NCI-H2029 (cell line): ENCODE results near the gene NKD2.
"Not testable (repeated sequence)": the region's sequence is repeated elsewhere in the genome, so short reads cannot be mapped to it uniquely, and the experiment has no call there.

Source experiments
- DNase-seq: peaks from one replicate; lab custom pipeline; 2025; lab: John Stamatoyannopoulos, UW

Gene NKD2

DNA sequence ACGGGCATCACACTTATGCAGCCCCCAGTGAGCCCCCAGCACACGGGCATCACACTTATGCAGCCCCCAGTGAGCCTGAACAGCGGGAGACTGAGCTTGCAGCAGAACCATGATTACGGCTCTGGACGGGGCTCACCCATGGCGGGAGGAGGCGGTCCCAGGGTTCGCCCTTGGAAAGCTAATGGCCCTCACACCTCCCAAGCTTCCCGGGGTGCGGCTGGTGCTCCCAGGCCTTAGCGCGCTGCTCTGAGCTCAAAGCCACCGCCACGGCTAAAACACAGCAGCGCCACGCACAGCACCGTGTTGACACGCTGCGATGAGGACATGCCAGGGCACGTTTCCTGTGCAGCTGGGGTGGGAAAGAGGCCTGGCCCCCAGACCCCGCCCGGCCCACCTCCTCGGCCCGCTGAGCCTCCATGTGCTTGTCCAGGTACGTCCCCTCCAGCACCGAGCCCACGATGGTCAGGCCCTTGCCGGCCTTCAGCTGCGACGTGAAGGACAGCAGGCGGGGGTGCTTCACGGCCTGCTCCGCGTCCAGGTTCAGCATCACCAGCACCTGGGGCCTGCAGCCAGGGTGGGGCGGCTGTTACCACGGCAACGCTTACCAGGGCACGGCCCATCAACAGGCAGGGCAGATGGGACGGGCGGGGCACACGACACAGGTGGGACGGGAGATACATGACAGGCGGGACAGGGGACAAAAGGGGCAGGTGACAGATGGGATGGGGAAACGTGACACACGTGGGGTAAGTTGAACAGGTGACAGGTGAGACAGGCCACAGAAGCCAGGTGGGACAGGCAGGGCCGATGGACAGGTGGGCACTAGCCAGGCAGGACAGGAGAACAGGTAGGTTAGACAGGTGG lies 64.9 kb downstream of the NKD2 start:
- no peak for DNase-seq

DNA sequence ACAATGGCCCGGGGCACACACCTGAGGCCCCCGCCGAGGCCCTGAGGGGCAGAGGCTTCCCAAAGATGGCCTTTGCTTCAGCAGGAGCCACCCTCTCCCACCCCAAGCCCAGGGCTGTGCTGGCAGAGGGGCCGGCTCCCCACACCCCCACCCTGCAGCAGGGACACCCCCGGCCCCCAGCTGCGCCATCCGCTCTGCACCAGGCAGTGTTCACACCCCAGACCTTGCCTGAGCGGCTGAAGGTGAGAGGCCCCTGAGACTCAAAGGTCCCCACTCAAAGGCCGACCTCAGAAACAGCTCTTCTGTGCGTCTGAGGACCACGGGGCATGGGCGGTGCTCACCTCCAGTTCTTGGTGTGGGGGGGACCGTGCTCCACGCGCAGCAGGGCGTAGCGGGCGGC lies 65.6 kb downstream of the NKD2 start:
- no peak for DNase-seq

DNA sequence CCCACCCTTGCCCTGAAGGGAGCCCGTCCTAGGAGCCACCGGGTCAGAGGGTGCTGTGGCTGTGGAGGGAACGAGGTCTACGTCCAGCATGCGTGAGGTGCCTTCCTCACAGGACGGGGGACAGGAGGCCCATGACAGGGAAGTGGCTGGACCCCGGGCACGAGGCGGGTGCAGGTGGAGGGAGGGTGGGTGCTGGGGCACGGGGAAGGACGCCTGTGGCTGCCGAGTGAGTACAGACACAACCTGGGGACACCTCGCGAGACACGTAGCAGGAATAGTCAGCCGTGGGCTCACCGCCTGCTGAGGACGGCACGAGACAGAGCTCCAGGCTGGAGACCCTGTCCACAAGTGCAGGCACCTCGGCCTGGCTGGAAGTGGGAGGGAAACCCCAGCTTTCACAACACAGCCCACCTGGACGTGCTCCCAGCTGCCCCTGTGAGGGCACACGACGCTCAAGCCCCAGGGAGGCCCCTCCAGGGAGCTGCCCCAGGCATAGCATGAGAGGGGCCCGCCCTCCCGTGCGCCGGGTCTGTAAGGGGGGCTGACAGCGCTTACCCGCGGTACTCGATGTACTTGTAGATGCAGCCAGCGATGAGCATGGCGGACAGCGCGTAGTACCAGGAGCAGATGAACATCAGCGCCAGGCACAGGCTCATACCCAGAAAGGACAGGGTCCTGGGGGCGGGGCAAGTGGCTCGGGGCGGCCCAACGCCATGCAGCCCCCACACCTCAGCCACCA lies 66.4 kb downstream of the NKD2 start:
- no peak for DNase-seq

GRCh38 chr5:1075555-1075881 lies 66.9 kb downstream of the NKD2 start:
- no peak for DNase-seq

DNA sequence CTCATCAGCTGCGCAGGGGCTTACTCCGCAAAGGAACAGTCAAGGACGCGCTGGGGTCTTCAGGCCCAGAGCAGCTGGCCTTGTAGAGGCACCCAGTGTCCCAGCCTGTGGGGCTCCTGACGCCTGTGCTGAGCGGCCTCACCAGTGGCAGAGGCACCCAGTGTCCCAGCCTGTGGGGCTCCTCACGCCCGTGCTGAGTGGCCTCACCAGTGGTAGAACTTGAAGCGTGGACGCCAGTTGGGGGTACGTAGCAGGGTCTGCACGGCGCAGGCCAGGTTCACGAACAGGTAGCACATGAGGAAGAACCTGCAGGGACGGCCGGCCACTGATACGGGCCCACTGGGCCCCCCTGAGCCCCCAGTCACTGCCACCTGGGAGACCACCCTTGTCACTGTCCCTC lies 67.3 kb downstream of the NKD2 start:
- no peak for DNase-seq

DNA sequence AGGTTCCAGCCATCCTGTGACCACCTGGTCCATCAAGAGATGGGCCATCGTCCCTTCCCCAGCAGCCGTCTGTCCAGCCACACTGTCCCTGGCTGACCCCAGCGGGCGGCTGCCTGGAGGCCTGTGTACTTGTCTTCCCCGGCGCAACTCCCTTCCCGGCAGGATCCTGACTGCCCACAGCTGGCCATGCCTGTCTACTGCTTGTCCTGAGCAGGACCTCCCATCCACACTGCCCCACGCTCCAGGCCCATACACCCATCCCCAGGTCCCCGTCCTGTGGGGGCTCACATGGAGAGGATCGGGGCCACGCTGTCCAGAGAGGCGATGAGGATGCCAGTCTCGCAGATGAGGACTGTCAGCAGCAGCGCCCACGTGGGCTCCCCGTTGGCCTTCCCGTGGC lies 67.8 kb downstream of the NKD2 start:
- no peak for DNase-seq

DNA sequence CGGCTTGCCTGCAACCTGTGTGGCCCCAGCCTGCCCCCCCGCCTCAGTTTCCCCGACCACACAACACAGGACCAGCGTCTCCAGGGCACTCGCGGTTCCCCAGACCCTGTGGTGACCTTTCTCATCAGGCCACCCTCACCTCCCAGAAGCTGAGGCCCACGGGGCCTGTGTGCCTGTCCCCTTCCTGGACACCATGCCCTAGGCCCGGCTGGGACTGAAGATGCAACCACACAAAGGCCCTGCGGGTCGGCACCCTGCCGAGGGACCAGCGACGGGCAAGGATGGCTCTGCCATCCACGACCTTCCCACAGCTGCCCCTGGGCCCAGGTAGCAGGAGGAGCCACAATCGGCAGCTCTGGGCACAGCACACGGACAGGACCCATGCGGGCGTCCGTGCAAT lies 68.4 kb downstream of the NKD2 start:
- DNase-seq, result no peak

DNA sequence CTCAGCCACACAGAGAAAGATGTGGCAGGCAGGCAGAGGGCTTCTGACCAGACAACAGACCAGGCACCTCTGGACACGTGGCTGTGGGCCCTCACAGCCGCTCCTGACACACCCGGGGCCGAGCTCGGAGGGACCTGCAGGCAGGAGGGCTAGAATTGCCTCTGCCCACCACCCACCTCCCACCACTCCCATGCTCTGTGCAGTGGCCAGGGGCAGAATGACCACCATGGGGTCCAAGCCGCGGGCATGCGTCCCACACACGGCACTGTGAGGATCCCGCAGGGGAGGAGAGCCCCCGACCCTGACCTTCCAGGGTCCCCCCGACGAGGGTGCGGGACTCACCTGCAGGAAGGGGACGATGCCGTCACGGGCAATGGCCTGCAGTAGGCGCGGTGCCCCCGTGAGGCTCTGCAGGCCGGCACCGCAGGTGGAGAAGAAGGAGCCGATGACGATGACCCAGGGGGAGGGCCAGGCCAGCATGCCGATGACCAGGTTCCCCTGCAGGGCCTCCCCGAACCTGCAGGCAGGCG lies 69.0 kb downstream of the NKD2 start:
- no peak for DNase-seq

DNA sequence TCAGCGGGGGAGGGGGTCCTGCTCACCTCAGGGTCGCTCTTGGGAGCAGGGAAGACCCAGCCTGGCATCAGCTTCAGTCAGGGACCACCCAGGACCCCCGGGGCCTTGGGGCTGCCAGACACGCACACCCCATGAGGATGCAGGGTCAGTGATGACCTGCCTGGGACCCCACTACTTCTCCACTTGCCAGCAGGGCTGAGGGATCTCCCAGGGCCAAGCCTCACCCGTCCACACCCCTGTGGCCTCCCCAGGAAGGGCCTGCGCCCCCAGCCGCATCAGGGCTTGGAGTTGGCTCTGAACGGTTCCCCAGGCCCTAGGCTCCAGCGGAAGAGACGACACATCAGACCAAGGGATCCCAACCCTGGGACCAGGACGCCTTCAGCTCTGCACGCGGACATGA lies 69.6 kb downstream of the NKD2 start:
- DNase-seq, result no peak

DNA sequence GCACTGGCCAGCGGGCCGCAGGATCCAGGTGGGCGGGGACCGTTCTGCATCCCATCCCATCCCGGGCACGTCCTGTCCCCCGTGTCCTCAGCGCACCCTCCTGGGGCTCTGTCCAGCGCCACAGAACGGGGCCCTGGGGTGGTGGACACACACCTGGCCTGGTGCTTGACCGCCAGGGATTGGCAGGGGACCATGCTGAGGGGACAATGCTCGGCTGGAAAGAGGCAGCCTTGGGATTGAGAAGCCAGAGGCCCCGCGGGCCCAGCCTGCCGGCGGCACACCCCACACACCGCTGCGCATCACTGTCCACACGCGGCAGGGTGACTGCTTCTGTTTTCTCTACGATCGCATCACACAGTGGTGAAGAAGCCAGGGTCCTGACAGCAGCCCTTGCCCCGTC lies 70.2 kb downstream of the NKD2 start:
- no peak for DNase-seq

DNA sequence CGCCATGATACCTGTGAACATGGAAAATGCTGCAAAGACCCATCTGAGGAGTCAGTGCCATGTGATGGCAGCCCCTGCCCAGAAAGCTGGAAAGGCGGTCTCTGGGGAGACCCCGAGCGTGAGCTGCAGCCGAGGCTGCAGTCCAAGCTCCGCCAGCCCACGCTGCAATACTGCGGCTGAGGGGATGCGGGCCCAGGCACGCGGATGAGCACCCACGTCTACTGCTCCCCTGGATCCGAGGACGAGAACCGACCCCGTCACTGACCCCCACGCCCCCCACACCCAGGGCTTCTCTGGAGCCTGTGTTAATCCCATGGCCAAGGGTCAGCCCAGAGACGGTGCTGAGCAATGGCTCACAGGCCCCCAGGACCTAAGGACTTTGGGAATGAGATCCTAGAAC lies 70.9 kb downstream of the NKD2 start:
- DNase-seq, result no peak

DNA sequence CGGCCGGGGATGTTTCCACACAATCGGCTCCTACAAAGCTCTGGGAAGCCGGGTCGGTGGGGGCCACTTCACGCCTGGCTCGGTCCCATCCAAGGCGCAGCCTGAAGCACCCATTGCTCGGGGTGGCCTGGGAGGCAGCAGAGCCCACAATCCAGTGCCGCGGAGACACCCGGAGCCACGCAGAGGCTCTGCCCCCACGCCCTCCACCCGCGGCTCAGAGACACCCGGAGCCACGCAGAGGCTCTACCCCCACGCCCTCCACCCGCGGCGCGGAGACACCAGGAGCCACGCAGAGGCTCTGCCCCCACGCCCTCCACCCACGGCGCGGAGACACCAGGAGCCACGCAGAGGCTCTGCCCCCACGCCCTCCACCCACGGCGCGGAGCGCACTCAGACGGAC lies 71.4 kb downstream of the NKD2 start:
- no peak for DNase-seq

GRCh38 chr5:1080432-1080831 lies 71.8 kb downstream of the NKD2 start:
- no peak for DNase-seq

GRCh38 chr5:1081519-1081918 lies 72.9 kb downstream of the NKD2 start:
- no peak for DNase-seq

GRCh38 chr5:1083026-1083425 lies 74.4 kb downstream of the NKD2 start:
- not testable (repeated sequence) for DNase-seq

DNA sequence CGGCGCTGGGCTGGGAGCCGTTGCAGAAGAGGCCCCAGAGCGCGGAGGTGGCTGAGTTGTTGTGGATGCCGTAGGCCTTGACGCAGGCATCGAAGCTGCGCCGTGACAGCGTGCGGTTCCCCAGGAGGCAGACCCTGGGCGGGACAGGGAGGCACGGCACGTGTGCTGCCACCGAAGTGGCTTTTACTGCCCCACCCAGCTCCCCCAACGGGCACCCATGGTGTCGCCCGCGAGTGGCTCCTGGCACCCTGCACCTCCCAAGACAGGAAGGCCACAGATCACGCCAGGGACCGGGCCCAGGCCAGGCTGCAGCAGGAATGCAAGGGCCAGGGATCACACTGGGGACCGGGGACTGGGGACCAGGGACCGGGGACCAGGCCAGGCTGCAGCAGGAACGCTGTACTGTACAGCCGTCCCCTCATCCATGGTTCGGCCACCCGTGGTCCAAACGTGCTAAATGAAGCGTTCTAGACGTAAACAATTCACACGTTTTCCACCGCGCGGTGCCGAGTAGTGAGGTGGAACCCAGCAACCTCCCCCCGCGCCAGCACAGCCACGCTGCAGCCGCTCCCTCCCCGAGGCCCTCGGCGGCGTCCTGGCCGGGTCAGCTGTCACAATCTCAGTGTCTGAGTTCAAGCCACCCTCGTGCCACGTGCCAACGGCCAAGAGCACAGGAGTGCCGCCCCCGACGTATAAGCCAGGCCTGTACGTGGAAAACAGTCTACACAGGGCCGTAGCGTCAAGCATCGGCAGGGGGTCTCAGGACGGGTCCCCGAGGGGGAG lies 75.4 kb downstream of the NKD2 start:
- DNase-seq, result no peak

- no peak for DNase-seq
These were observed 76.8 kb downstream of the NKD2 start for GRCh38 chr5:1085391-1085790.

DNA sequence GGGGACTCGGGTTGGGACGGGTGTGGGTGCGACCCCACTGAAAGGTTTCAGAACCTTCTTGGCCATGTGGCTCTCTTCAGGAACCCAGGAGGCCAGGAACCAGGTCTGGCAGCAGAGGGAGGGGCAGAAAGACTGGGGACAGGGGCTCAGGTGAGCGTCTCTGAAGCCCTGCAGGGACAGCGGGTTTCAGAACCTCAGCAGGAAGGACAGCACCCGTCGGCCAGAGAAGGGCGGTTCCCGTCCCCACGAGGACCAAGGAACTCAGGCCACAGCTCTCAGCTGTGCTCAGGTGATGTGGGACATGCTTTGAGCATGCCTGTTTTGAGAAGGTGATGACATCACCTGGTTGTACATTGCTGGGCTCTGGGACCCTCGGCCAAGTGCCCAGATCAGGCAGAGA lies 77.5 kb downstream of the NKD2 start:
- DNase-seq, result no peak

DNA sequence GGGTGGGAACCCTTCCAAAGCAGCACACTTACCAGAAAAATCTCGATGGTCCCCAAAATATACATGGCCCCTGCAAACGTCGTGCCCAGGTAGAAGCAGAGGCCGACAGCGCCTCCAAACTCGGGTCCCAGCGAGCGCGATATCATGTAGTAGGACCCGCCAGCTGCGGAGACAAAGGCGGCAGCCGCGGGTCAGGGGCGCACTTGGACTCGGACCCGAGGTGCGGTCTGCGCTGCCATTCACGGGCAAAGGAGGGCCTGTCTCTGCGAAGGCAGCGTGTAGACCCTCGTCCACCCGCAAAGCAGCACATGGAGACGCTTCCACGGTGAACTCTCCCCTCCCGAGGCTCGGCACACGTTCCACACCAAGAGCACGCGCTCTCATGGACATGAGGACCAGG lies 78.3 kb downstream of the NKD2 start:
- DNase-seq, result no peak

- no peak for DNase-seq
These were observed 78.8 kb downstream of the NKD2 start for GRCh38 chr5:1087428-1087827.

DNA sequence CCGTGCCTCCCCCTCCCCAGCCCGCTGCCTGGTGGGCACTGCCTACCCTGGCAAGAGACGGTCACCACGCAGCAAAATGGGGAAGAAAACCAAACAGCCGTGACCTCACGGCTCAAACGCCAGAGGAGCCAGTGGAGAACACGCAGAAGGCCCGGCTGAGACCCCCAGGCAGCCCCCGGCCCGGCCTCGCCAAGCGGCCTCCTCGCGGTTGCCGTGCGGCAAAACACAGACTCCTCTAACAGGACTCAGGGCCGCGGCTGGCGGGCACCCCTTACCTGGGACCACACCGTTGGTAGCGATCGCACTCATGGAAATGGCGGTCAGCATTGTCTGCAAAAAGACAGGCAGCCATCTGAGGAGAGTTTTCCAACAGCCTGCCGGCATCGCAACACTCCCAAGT lies 79.4 kb downstream of the NKD2 start:
- DNase-seq, result no peak
